ENCODE measurements around the gene SNF8. TPM values are rescaled to one million over a fixed set of nuclear protein-coding genes. Genes with fewer than 3 reads are reported as not detected.

The SNF8 gene
- total and polyA plus RNA-seq, 9 of the 15 experiments (the other 6 are each of a cell fraction or from before 2014, with no cell fraction given): 6.9 to 149 (median 117) TPM

- ATAC-seq (peak; percentile 87), FAIRE-seq (peak; percentile 71), DNase-seq (ENCODE audit: extremely low read depth in 1 of 4, low spot score in 3 of 4) (peak; percentile 90 to 97 (median 92))
- Histone ChIP-seq H2AFZ (ENCODE audit: low read depth, low read length) (peak overlapping the region; percentile 56; the same call in 1 of the 2 replicates), H3K27ac (ENCODE audit: extremely low read depth, low read depth, low read length) (peak overlapping the region; percentile 91), H3K9ac (ENCODE audit: insufficient read depth in 1 of 2, low read depth in 2 of 2, low read length in 2 of 2) (peak overlapping the region; percentile 86 to 98), H3K27me3 (ENCODE audit: control insufficient read depth in 2 of 2, insufficient read depth in 2 of 2, low read length in 2 of 2) (no peaks in the 10 kb centered on the region), H4K20me1 (replicated peaks; ENCODE audit: control insufficient read depth, insufficient read depth, low read length) (peaks cover 6% of the 10 kb centered on the region; the same call in 1 of the 2 replicates), H3K9me3 (replicated peaks; ENCODE audit: control insufficient read depth, insufficient read depth, low read depth, low read length) (no peaks in the 10 kb centered on the region), H3K4me3 (peak overlapping the region; percentile 88), H3K36me3 (ENCODE audit: control insufficient read depth, insufficient read depth, low read length) (peaks cover 45% of the 10 kb centered on the region), H3K4me1 (replicated peaks in 1 of 2; ENCODE audit: control insufficient read depth in 2 of 2, insufficient read depth in 2 of 2, low read length in 2 of 2) (peaks cover 8 to 12% of the 10 kb centered on the region in 2 experiments; a peak in 4 of 5 replicates), H3K79me2 (ENCODE audit: control insufficient read depth, insufficient read depth, low read length) (peaks cover 62% of the 10 kb centered on the region), H3K9me1 (ENCODE audit: control insufficient read depth, insufficient read depth, low read length) (no peaks in the 10 kb centered on the region), H3K4me2 (ENCODE audit: insufficient read depth, low read length) (peak overlapping the region; percentile 99)
- CTCF ChIA-PET (ENCODE audit: low intra/inter-chr PET ratio): no interaction called here
- intact Hi-C loops (cut with micrococcal nuclease) (loop anchor here (1.0 to 5.0 kb wide), 2 partner anchors 17 to 88 kb away; partner anchors contain the start of genes ATP5MC1 and IGF2BP1), in situ Hi-C loops (cut with MboI) (no loop called here)
- no TSS peak for BruUV-seq (replicated peaks)
- 2% methylated on average over 15 of the region's 36 CpGs for WGBS (ENCODE audit: insufficient coverage, low coverage, missing lambda C conversion rate)
- POLR2A ChIA-PET: interaction anchor here (0.6 to 8.2 kb wide), 7 partner anchors 10 to 1027 kb away, joined by 3 to 52 read pairs (median 3); partner anchors contain the start of gene ATP5MC1
- TF ChIP-seq RNF2 (IDR thresholded peaks at IDR 0.05): no peak
- TF ChIP-seq NKRF (IDR thresholded peaks at IDR 0.05; ENCODE audit: borderline replicate concordance): peak; percentile 63
- TF ChIP-seq POLR2AphosphoS5 (IDR thresholded peaks at IDR 0.05; ENCODE audit: control insufficient read depth, insufficient read depth, low read depth, low read length): peak; percentile 50; the same call in 1 of the 2 replicates
- TF ChIP-seq PRDM10 (IDR thresholded peaks at IDR 0.05; ENCODE audit: partially characterized antibody): no peak
- 0 out of 2 replicates have a peak, but pooled peaks have one; percentile 9 for TF ChIP-seq ELF4 (CRISPR knock-in tag; IDR thresholded peaks at IDR 0.05)
- TF ChIP-seq IRF9 (tag; IDR thresholded peaks at IDR 0.05): no peak
- peak; percentile 92 for TF ChIP-seq ZBTB7A (IDR thresholded peaks at IDR 0.05; ENCODE audit: borderline replicate concordance, control insufficient read depth, low read depth, low read length)
- TF ChIP-seq ARID2 (IDR thresholded peaks at IDR 0.05): no peak
- TF ChIP-seq ETS1 (conservative IDR thresholded peaks at IDR 0.05; ENCODE audit: control insufficient read depth, low read depth, low read length): 0 out of 2 replicates have a peak, but pooled peaks have one; percentile 6
- TF ChIP-seq YY1 (IDR thresholded peaks at IDR 0.05; ENCODE audit: borderline replicate concordance in 1 of 3, control insufficient read depth in 1 of 3, extremely low read depth in 1 of 3, insufficient read depth in 3 of 3, insufficient read length in 1 of 3, insufficient replicate concordance in 2 of 3, low read depth in 1 of 3, low read length in 2 of 3): peak in 1 of 3 experiments; percentile 50
Measured at GRCh38 chr17:48908853-48909394, 35.7 kb downstream of the SNF8 start.
